A673 (cell line): ENCODE measurements around the gene FRS2.

Experiments used
- EZH2 ChIP-seq: fragments of 200-600 bp; sonication (generic); IDR thresholded peaks from 2 replicates; pipeline ENCODE4 v1.6.1; 2017; ENCODE audit warnings: borderline replicate concordance, low read depth, mild to moderate bottlenecking, mixed read lengths, antibody characterized with exemption, low read length; ENCODE audit not compliant: poor library complexity, severe bottlenecking
- TF ChIP-seq, protein P1 (sequence below): fragments of 300-800, 200-600 bp; sonication (generic); conservative IDR thresholded peaks from 2 replicates; pipeline ENCODE4 v1.5.1; 2017; ENCODE audit warnings: low read depth, mild to moderate bottlenecking, antibody characterized with exemption, low read length, moderate library complexity, mixed read lengths

DNA sequence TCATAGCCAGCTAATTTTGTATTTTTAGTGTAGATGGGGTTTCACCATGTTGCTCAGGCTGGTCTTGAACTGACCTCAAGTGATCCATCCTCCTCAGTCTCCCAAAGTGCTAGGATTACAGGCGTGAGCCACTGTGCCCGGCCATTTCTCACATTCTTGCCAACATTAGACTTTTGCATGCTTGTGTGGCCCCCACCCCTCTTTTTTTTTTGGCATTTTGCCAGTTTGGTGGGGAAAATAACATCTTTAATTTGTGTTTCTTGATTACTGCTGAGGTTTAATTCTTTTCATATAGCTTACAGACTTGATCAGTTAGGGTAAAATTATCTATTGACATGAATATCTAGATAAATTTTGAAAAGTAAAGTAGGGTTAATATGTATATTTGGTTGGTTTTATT is 118.9 kb downstream of the FRS2 start:
- TF ChIP-seq, protein P1, sequence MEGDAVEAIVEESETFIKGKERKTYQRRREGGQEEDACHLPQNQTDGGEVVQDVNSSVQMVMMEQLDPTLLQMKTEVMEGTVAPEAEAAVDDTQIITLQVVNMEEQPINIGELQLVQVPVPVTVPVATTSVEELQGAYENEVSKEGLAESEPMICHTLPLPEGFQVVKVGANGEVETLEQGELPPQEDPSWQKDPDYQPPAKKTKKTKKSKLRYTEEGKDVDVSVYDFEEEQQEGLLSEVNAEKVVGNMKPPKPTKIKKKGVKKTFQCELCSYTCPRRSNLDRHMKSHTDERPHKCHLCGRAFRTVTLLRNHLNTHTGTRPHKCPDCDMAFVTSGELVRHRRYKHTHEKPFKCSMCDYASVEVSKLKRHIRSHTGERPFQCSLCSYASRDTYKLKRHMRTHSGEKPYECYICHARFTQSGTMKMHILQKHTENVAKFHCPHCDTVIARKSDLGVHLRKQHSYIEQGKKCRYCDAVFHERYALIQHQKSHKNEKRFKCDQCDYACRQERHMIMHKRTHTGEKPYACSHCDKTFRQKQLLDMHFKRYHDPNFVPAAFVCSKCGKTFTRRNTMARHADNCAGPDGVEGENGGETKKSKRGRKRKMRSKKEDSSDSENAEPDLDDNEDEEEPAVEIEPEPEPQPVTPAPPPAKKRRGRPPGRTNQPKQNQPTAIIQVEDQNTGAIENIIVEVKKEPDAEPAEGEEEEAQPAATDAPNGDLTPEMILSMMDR: no peak
- TF ChIP-seq EZH2: no peak
